Small intestine (tissue), 16 donors: ENCODE data around the gene B9D2. TPM values are rescaled to one million over a fixed set of nuclear protein-coding genes. Genes with fewer than 3 reads are reported as not detected.
"Not testable (repeated sequence)": the region's sequence is repeated elsewhere in the genome, so short reads cannot be mapped to it uniquely, and the experiment has no call there.

Experiments
- DNase-seq, 2 donors: peaks; one replicate each; pipeline versions ENCODE4 v3.0.0 to v3.0.0-alpha.2; 2013
- FAIRE-seq: peaks from 2 replicates; lab custom pipeline; 2012; peaks lifted over from hg19 to GRCh38; lab: Jason Lieb, UNC
- H3K27ac ChIP-seq, 3 donors: one replicate each; pipeline ENCODE4 v1.5.1; 2013; ENCODE audit warnings: low read length in 2 of 3, mild to moderate bottlenecking in 2 of 3, control low read depth in 1 of 3, inconsistent platforms in 1 of 3, low read depth in 1 of 3, moderate library complexity in 1 of 3
- H3K27me3 ChIP-seq, 3 donors: one replicate each; pipeline ENCODE4 v1.6.1; 2013; ENCODE audit warnings: low read length in 3 of 3, inconsistent platforms in 1 of 3; ENCODE audit not compliant: control insufficient read depth in 3 of 3, insufficient read depth in 3 of 3
- H3K36me3 ChIP-seq, 3 donors: one replicate each; pipeline ENCODE4 v1.6.1; 2013; ENCODE audit warnings: low read length in 3 of 3, inconsistent platforms in 1 of 3, low read depth in 1 of 3, mild to moderate bottlenecking in 1 of 3, moderate library complexity in 1 of 3; ENCODE audit not compliant: control insufficient read depth in 3 of 3, insufficient read depth in 2 of 3
- H3K4me1 ChIP-seq, 3 donors: one replicate each; pipeline ENCODE4 v1.6.1; 2013; ENCODE audit warnings: low read length in 2 of 3, inconsistent platforms in 1 of 3, low read depth in 1 of 3, mild to moderate bottlenecking in 1 of 3, moderate library complexity in 1 of 3; ENCODE audit not compliant: control insufficient read depth in 3 of 3, insufficient read depth in 2 of 3
- H3K4me3 ChIP-seq, 3 donors: one replicate each; pipeline ENCODE4 v1.5.1; 2013; ENCODE audit warnings: low read length in 3 of 3, control low read depth in 1 of 3, inconsistent platforms in 1 of 3, low read depth in 1 of 3, mild to moderate bottlenecking in 1 of 3, moderate library complexity in 1 of 3
- H3K9me3 ChIP-seq, 2 donors: one replicate each; pipeline ENCODE4 v1.6.1; 2013; ENCODE audit warnings: low read depth in 1 of 2, low read length in 1 of 2; ENCODE audit not compliant: control insufficient read depth in 2 of 2, insufficient read depth in 1 of 2
- WGBS, 3 donors: extraction: QIAGEN DNeasy Blood & Tissue Kit; methylation state at CpG; one replicate each; pipeline ENCODE4 v1.1.7; 2013; 5-methylcytosine and 5-hydroxymethylcytosine counted together
- long read RNA-seq, 10 donors: transcript quantifications; one replicate each; lab custom pipeline, GENCODE V29; 2026
- polyA plus RNA-seq, 4 donors: library from polyadenylated mRNA; stranded (reverse) in 3 of 4; unstranded in 1 of 4; fragments of 200-250 nt in 3 of 4; fragments of 120-200 nt in 1 of 4; gene quantifications; one replicate each; pipeline versions ENCODE4 v1.2.1 to v1.2.3, GENCODE V29; 2013
- donor health status: healthy with polysubstance abuse.
- donor health status: control.
- donor health status: control.
- donor health status: Bipolar disorder and iron deficiency.
- donor health status: healthy.

The B9D2 gene, protein sequence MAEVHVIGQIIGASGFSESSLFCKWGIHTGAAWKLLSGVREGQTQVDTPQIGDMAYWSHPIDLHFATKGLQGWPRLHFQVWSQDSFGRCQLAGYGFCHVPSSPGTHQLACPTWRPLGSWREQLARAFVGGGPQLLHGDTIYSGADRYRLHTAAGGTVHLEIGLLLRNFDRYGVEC
- 1 to 10 TPM; 4.7 to 9.8 (median 5.9) TPM for polyA plus RNA-seq
- long read RNA-seq, donor 1, partial matches to known transcripts, result 0 of 4 reads
- long read RNA-seq, donor 1, other reads (novel, unspliced or antisense), result 0 of 4 reads
- long read RNA-seq, donor 2, partial matches to known transcripts, result 0 of 1 reads
- long read RNA-seq, donor 2, other reads (novel, unspliced or antisense), result 0 of 1 reads
- long read RNA-seq, donor 3, partial matches to known transcripts, result 20 of 29 reads
- long read RNA-seq, donor 3, other reads (novel, unspliced or antisense), result 8 of 29 reads
- long read RNA-seq, donor 4, result 0 reads
- long read RNA-seq, donor 5, result 0 reads
- long read RNA-seq, donor 6, partial matches to known transcripts, result 0 of 1 reads
- long read RNA-seq, donor 6, other reads (novel, unspliced or antisense), result 0 of 1 reads
- long read RNA-seq, donor 7, partial matches to known transcripts, result 0 of 4 reads
- long read RNA-seq, donor 7, other reads (novel, unspliced or antisense), result 0 of 4 reads
- long read RNA-seq, donor 8, result 0 reads
- long read RNA-seq, donor 9, result 0 reads
- long read RNA-seq, donor 10, transcript B9D2-201 (4 exons, 1,027 nt), result major isoform, 5 of 5 reads
- long read RNA-seq, donor 10, partial matches to known transcripts, result 0 of 5 reads
- long read RNA-seq, donor 10, other reads (novel, unspliced or antisense), result 0 of 5 reads

DNA sequence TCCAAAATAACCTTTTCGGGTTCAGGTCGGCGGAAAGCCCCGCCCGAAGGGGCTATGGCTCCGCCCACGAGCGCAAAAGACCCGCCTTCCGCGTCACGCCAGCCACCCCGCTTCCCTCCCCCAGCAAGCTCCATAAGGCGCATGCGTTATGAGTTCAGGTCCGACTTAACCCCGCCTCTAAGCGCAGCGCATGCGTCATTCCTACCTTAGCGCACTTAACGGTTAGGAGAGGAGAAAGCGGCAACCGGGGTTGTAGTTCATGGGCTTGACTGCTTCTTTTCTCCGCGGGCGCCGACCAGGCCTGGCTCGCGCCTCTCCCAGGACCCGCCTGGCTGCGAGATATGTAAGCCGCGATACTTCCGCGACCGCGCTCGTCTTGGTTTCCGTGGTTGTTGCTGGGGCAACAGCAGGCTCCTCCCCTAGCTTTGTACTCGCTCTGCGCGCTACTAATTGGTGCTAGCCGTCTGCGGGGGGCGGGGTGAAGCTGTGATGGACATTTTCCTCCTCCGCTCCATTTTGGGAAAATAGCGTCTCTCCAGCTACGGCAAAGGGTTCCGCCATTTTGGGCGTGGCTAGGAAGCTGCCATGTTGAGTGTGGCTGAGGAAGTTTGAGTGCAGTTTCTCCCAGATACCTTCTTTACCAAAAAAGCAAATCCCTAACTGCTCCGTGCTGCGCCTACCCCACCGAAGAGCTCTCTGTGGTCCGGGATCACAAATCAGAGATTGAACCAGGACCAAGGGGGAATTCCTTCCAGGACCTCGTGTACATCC, at the start of gene B9D2:
Gene B9D2 (minus strand): TSS at position 397 of the 771 bp plus-strand sequence. CDS start 630 bp downstream, outside the sequence.
- H3K9me3 ChIP-seq, result no peaks in the 10 kb centered on the region
- peaks cover 4 to 29% (median 6%) of the 10 kb centered on the region in 3 donors for H3K4me1 ChIP-seq
- peak within 1 kb of the TSS; percentile 84 to 98 (median 97) for H3K27ac ChIP-seq
- WGBS, 3 donors, result 0 to 1% (median 0%) methylated on average over 51 to 56 of the region's 56 CpGs
- FAIRE-seq, result no peak
- no peaks in the 10 kb centered on the region for H3K27me3 ChIP-seq
- peak; percentile 99 for DNase-seq
- peaks cover 0 to 6% (median 0%) of the 10 kb centered on the region in 3 donors for H3K36me3 ChIP-seq
- H3K4me3 ChIP-seq, result peak within 1 kb of the TSS; percentile 47 to 77 (median 69)

DNA sequence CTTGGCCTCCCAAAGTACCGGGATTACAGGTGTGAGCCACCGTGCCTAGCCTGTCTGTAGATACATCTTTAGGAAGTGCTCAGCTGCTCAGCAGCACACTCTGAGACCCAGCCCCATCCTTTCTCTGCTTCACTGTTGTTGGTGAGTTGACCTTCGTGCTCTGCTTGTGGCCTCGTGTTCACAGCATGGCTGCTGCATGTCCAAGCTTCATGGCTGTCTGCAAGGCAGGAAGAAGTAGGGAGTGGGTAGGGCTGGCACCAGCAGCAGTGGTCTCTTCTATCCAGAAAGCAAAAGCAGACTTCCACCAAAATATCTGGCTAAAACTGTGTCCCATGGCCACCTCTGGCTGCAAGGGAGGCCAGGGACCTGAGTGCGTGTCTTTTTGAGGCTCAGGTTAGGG, 49.0 kb upstream of the B9D2 start:
- no peaks in the 10 kb centered on the region for H3K27me3 ChIP-seq
- peaks cover 2 to 69% (median 4%) of the 10 kb centered on the region in 3 donors for H3K36me3 ChIP-seq
- H3K4me3 ChIP-seq, result no peak overlapping the region
- DNase-seq (no peak), FAIRE-seq (no peak)
- H3K4me1 ChIP-seq, result peaks cover 0 to 40% (median 4%) of the 10 kb centered on the region in 3 donors
- no peak overlapping the region for H3K27ac ChIP-seq
- WGBS, 3 donors, result 92 to 94% (median 93%) methylated on average over 5 of the region's 5 CpGs
- peaks cover 0 to 10% of the 10 kb centered on the region in 2 donors for H3K9me3 ChIP-seq

DNA sequence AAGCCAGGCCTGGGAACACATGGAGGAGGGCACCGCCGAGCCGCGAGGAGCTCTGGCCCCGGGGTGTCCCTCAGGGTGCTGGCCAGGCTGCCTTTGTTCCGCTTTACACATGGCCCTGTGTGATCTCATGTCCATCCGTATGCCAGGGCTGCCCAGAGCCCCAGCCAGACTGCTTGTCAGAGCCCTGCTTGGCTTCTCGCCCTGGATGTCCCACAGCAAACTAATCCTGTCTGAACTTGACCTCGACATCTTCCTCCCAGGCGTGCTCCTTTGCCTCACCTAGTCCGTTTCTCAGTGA, 48.0 kb upstream of the B9D2 start:
- peaks cover 0 to 9% of the 10 kb centered on the region in 2 donors for H3K9me3 ChIP-seq
- peaks cover 0 to 40% (median 4%) of the 10 kb centered on the region in 3 donors for H3K4me1 ChIP-seq
- H3K27ac ChIP-seq, result no peak overlapping the region
- no peaks in the 10 kb centered on the region for H3K27me3 ChIP-seq
- 77 to 91% (median 89%) methylated on average over 11 of the region's 11 CpGs for WGBS, 3 donors
- no peak for FAIRE-seq
- peaks cover 2 to 72% (median 4%) of the 10 kb centered on the region in 3 donors for H3K36me3 ChIP-seq
- DNase-seq, result no peak
- H3K4me3 ChIP-seq, result no peak overlapping the region

DNA sequence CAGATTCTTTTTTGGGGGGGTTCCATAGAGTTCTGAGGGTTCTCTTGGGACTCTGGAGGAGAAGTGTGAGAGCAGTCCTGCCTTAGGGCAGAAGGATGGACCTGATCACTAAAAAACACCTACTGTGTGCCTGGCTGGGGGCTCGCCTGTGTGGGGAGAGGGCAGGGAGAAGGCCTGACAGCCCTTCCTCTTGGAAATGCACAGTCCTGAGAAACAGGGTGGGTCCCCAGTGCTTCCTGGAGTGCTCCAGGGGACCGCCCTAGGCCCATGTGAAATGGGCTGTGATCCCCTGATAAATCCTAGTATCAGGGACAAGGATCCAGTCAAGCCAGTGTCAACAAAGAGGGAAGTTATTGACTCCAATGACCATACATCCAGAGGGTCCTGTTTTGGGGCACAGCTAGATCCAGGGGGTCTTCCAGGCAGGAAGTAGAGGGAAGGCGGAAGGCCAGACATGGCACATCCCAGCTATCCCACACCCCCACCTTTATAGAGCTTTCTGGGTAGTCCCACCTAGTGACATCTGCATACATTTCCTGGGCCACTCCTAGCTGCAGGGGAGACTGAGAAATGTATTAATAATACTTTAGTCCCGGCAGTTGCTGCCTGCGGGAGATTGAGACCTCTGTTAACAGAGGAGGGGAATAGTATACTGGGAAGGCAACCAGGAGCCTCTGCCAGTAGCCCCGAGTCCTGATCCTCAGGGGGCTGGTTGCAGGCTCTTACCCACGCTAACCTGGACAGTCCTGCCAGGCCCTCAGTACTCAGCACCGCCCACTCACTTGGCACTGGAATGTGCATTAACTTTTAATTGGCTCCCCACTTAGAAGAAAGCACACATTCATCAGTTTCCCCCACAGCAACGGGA, 47.4 kb upstream of the B9D2 start:
- Histone ChIP-seq H3K4me3 (no peak overlapping the region), H3K36me3 (peaks cover 2 to 69% (median 4%) of the 10 kb centered on the region in 3 donors), H3K4me1 (peaks cover 0 to 40% (median 4%) of the 10 kb centered on the region in 3 donors), H3K9me3 (peaks cover 0 to 4% of the 10 kb centered on the region in 2 donors), H3K27ac (no peak overlapping the region), H3K27me3 (no peaks in the 10 kb centered on the region)
- FAIRE-seq (no peak), DNase-seq (no peak)
- WGBS, 3 donors, result 69 to 89% (median 81%) methylated on average over 9 of the region's 9 CpGs

DNA sequence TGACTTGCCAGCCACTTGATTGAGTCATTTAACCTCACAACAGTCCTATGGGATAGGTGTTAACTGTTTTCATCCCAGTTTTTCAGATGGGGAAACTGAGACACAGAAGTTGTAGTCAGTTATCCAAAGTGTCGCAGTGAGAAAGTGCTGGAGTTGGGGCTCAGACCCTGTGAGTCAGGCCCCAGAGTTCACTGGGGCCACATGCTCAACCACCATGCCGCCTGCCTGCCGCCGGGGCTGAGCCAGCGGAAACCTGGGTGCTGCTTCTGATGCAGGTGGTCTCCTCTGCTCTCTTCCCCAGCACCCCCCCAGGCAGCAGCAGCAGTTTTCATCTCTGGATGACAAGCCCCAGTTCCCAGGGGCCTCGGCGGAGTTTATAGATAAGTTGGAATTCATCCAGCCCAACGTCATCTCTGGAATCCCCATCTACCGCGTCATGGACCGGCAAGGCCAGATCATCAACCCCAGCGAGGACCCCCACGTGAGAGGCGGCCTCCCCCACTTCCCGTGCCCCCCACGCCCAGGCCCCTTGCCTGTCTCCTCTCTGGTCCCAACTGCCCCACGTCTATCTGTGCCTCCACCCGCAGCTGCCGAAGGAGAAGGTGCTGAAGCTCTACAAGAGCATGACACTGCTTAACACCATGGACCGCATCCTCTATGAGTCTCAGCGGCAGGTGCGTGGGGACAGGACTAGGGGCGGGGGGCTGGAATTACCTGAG, 46.5 kb upstream of the B9D2 start:
- WGBS, 3 donors, result 90 to 95% (median 94%) methylated on average over 22 to 23 of the region's 23 CpGs
- Histone ChIP-seq H3K4me3 (no peak overlapping the region), H3K27me3 (no peaks in the 10 kb centered on the region), H3K27ac (no peak overlapping the region), H3K4me1 (peaks cover 0 to 40% (median 4%) of the 10 kb centered on the region in 3 donors), H3K9me3 (no peaks in the 10 kb centered on the region), H3K36me3 (peaks cover 2 to 69% (median 4%) of the 10 kb centered on the region in 3 donors)
- no peak for FAIRE-seq
- DNase-seq, result no peak

DNA sequence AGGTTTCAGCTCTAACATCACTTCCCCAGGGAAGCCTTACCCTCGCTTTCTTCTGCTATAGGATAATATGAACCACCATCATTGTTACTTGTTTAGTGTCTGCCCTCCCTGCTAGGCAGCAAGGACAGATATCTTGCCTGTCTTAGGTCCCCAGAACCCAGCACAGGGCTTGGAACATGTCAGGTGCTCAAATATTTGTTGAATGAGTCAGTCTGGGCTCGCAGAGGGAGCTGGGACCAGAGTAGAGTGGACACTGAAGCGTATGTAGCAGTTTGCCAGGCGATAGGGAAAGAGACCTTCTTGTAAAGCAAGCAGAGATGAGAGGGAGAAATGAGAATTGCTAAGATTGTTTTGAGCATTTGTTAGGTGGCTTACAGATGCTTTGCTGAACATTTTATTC, 45.3 kb upstream of the B9D2 start:
- no peak overlapping the region for H3K4me3 ChIP-seq
- 50 to 72% (median 59%) methylated on average over 4 of the region's 4 CpGs for WGBS, 3 donors
- H3K9me3 ChIP-seq, result no peaks in the 10 kb centered on the region
- peaks cover 2 to 61% (median 4%) of the 10 kb centered on the region in 3 donors for H3K36me3 ChIP-seq
- no peak for FAIRE-seq
- peak overlapping the region in 2 of 3 donors; percentile 49 to 59 for H3K27ac ChIP-seq
- H3K27me3 ChIP-seq, result no peaks in the 10 kb centered on the region
- DNase-seq, result peak; percentile 58 to 84
- peaks cover 0 to 28% (median 0%) of the 10 kb centered on the region in 3 donors for H3K4me1 ChIP-seq

DNA sequence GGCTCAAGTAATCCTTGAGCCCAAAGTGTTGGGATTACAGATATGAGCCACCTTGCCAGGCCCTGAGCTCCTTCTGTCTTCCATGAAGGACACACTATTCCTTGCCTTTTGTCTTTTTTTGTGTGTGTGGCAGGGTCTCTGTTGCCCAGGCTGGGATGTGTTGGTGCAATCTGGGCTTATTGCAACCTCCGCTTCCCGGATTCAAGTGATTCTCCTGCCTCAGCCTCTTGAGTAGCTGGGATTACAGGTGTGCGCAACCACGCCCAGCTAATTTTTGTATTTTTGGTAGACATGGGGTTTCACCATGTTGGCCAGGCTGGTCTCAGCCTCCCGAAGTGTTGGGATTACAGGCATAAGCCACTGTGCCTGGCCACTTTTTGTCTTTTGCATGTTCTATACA, 44.9 kb upstream of the B9D2 start:
- H3K4me3 ChIP-seq, H3K9me3 ChIP-seq, FAIRE-seq, H3K27me3 ChIP-seq, DNase-seq: not testable (repeated sequence)
- 90 to 96% (median 91%) methylated on average over 5 of the region's 5 CpGs for WGBS, 3 donors
- H3K4me1 ChIP-seq, result peaks cover 0 to 24% (median 0%) of the 10 kb centered on the region in 3 donors
- peaks cover 2 to 57% (median 4%) of the 10 kb centered on the region in 3 donors for H3K36me3 ChIP-seq
- H3K27ac ChIP-seq, result peak overlapping the region in 2 of 3 donors; percentile 49 to 59
